Urothelium cell line (cell line): ENCODE results near the gene ZNF181.

Experiments used
- DNase-seq: peaks from one replicate; pipeline ENCODE4 v3.0.0; 2011; ENCODE audit warnings: low spot score, mixed read lengths
- FAIRE-seq: peaks from 2 replicates; lab custom pipeline; 2011; peaks lifted over from hg19 to GRCh38; lab: Jason Lieb, UNC

Gene ZNF181

DNA sequence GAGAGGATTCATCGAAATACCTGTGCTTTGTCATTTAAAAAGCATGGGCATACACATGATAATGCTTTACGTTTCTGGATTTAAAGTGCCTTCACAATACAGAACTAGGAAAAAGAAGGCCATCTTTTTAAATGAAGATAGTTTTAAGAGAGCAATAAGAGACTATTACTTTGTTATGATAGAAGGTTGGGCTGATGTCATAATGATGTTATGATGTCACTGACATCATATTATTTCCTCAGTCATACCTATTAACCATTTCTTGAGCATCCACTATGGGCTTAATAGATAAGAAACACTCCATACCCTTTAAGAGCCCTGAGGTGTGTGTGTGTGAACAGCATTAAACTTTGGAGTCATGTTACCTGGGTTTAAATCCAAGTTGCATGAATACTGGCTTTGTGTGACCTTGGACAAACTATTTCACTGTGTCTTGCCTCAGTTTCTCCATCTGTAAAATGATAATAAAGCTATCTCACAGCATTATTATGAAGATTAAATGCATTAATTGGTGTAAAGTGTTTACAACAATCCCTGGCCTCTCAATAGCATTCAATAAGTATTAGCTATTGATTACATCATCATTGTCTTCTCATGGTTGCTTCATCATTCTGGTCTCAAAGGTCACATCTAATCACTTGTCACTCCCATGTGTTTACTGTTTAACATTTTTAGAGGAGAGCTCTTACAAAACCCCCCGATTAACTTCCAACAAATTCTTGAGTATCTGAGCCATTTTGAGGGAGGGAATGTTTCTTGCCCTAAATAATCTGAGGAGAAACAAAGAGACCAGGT is 11.1 kb downstream of the ZNF181 start:
- DNase-seq (no peak), FAIRE-seq (no peak)

DNA sequence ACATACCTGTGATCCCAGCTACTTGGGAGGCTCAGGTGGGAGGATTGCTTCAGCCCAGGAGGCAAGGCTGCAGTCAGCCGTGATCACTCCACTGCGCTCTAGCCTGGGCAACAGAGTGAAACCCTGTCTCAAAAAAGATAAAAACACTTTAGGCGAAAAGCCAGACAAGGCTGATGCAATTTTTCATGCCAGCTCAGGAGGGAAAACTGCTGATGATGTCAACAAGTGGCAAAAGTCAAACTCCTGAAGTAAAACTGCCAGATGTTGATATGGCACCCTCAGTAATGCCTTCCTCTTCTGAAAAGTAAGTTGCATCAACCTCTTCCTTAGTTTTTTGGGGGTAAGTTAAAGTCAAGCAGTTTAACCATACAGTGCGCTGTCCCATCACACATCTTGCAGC is 23.4 kb downstream of the ZNF181 start:
- FAIRE-seq (no peak), DNase-seq (no peak)

DNA sequence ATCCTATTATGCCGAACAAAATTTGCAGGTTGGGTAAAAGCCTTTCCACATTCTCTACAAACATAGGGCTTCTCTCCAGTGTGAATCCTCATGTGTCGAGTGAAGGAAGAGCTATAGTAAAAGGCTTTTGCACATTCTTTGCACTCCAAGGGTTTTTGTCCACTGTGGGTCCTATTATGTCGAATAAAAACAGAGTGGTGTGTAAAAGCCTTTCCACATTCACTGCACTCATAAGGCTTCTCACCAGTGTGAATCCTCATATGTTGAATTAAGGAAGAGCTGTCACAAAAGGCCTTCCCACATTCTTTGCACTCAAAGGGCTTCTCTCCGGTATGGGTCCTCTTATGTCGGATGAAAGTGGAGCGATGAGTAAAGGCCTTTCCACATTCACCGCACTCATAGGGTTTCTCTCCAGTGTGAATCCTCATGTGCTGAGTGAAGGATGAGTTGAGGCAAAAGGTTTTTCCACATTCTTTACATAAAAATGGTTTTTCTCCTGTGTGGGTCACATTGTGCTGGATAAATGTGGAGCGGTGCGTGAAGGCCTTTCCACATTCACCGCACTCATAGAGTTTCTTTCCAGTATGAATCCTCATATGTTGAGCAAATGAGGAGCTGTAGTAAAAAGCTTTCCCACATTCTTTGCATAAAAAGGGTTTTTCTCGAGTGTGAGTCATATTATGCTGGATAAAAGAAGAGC is 25.3 kb downstream of the ZNF181 start:
- FAIRE-seq, result no peak
- DNase-seq, result no peak

DNA sequence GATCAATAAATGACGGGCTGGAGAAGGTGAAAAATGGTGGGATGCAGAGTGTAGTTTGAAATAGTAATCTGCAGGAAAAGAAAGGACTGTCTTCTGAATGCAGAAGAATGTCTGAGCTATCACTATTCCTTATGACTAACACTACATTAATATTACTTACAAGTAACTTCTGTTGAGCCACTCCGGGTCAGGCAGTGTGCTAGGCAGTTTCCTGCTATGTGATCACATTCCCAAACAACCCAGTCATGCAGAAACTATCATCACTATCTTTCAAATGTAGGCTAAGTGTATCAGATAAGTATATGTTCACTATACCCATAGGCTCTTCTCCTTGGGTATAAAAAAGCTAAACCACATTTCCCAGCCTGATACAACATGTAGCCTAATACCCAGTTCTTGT is 32.3 kb downstream of the ZNF181 start:
- FAIRE-seq, result no peak
- DNase-seq, result no peak

DNA sequence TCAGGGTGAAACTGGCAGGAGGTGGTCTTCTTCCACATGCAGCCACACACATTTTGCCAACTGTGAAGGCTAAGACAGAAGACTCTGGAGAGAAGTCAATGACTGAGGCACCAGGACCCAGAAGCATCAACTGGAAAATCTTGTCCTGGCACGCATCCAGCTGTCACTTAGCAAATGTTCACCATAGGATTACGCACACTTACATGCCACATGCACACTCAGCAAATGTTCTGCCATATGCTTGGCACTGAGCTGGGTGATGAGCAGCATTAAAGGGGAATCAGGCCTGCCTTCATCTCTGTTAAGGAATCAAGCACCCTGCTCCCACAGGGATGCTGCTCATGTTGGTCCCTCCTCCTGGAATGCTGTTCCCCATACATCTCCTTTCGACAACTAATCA is 33.9 kb downstream of the ZNF181 start:
- DNase-seq (no peak), FAIRE-seq (no peak)

DNA sequence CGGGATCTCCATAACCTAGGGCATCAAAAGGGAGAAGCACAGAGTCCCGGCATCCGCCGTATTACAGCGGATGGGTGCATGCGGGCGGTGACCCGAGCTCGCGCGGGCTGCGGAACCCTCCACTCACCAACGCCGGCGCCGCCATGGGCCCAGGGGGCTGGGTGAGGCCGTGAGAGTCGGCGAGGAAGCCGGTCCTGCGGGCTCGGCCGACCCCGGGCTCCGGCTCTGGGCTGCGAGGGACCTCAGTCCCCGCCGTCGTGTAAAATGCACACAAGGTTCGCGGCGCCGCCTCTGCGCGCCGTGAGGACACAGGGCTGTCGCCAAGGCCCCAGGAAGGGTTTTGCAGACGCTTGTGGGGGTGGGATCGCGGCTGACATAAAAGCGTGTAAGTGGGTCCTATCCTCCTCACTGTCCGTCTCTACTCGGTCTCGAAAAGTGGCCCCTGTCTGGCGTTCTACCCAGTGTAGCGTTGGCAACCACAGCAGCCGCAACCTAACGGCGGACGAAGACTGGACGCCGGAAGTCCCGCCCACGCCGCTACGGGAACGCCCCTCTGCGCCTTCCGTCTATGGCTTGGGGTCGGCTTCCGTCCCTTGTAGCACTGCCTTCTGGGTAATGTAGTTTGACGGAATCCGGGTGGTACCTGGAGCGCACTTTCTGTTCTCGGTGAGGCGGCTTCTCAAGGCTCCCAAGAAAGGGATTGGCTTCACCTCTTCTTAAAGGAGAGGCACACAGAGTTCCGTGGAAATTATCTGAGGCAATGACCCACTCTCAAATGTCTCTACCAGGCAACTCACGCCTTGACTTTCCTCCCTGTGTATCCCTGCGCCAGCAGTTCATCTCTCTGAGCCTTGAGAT is 38.9 kb downstream of the ZNF181 start, which contains the start of gene ZNF599:
TSS of gene ZNF599 (minus strand) at position 519 of the 858 bp plus-strand sequence. CDS start at position 145, 374 bp downstream.
- FAIRE-seq, result peak; percentile 68

DNA sequence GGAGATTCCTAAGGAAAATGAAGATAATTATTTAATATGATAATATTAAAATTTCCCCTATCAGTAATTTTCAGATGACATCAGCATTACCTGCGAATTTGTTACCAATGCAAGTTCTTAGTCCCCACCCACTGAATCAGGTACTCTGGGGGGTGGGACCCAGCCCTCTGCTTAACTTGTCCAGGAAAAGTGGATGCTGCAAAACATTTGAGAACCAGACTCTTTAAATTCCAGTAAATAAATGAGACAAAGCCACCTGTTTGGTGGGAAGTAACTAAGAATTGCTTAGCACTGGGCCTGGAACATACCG is 39.5 kb downstream of the ZNF181 start:
- FAIRE-seq (no peak), DNase-seq (no peak)

More for the DNA sequence above, 38.9 kb downstream of the ZNF181 start, which contains the start of gene ZNF599:
- peak; percentile 91 for DNase-seq

DNA sequence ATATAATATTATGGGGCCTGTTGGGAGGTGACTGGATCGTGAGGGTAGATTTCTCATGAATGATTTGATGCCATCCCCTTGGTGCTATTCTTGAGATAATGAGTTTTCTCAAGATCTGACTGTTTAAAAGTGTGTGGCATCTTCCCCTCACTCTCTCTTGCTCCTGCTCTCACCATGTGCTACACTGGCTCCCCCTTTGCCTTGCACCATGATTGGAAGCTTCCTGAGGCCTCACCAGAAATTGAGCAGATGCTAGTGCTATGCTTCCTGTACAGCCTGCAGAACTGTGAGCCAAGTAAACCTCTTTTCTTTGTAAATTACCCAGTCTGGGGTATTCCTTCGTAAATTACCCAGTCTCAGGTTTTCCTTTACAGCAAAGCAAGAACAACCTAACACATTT is 40.8 kb downstream of the ZNF181 start:
- no peak for DNase-seq
- no peak for FAIRE-seq

DNA sequence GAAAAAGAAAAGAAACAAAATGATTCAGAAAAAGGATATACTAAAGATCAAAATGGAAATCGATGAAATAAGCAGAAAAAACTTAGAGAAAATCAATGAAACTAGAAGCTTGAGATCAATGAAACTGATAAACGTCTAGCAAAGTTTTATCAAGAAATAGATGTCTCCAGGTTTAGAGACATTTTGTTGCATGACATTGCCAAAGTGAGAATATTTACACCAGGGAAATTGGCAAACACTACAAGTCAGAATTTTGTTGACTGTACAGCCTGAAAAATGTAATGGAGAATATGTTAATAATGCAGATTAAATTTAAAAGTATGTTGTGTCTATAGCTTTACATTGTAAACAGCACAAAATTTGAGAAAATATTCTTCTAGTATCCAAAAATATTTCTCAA is 44.3 kb downstream of the ZNF181 start:
- no peak for FAIRE-seq
- no peak for DNase-seq

DNA sequence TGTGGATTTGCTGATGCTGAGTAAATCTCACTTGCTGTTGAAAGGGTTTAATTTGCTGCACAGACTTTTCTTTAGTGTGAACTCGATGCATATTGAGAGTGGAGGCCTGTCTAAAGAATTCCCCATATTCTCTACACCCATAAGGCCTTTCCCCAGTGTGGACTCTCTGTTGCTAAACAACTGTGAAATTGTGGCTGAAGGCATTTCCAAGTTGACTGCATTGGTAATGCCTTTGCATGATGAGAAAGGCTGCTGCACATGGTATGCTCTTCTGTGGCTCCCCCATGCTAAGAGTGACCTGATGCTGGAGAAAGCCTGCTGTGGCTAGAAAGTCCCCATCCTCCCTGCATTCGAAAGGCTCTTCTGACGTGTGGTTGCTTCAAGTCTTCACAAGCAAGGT is 45.6 kb downstream of the ZNF181 start:
- no peak for DNase-seq
- FAIRE-seq, result no peak

DNA sequence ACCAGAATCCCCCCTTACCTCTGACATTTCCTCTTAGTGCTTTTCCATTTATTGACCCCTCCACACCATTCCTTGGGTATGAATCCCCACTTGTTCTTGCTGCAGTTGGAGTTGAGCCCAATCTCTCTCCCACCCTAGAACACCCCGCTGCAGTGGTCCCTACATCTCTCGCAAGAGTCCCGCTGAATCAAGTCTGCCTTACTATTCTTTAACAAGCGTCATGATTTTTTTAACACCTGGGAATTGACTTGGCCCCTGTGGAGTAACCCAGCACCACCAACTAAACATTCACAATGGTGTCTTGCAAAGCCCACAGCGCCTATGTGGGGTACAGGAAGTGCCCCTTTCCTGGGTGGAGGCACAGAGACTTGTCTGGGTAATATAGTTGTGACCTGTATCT is 52.2 kb downstream of the ZNF181 start:
- DNase-seq, result no peak
- no peak for FAIRE-seq

DNA sequence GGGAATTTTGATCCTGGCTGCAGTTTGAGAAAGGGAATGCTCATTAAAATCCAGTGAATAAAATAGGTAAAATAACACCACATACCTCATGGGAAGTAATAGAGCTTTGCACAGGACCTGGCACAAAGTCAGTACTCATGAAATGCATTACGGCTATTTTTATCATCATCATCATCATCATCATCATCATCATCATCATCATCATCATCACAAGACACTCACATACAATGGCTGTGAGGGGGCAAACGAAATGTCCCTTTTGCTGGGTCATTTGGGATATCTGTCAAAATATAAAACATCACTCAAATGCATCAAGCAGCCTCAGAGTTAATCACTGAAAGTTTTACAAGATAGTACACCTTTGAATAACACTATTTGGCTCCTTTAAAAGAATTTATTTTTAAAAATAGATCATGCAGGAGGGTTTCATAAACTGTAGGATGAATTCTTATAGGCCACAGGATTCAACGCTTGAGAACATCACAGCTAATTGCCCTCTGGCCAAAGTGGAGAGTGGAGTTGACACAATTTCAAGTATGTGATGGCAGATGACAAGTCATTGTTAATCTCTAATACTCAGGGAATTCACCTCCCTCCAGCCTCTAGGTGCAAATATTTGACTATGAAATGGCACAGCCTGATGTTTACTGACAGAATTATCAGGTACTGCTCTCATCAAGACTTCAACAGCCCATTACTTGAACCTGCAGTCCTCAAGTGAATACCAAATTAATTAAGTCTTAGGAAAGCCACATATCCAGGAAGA is 53.2 kb downstream of the ZNF181 start:
- FAIRE-seq (no peak), DNase-seq (no peak)

DNA sequence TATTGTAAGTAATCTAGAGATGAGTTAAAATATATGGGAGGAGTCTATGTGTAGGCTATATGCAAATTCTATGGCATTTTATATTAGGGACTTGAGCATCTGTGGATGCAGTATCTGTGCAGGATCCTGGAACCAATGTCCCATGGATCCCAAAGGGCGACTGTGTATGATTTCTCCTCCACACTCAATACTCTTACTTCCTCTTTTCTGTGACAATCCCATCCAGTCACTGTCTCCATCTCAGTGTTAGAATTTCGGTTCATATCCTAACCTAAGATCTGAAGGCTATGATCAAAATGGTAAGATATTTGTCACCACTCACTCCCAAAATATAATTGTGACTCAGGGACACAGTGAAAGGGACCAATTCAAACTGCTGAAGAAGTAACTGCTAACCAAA is 54.0 kb downstream of the ZNF181 start:
- FAIRE-seq (no peak), DNase-seq (no peak)

DNA sequence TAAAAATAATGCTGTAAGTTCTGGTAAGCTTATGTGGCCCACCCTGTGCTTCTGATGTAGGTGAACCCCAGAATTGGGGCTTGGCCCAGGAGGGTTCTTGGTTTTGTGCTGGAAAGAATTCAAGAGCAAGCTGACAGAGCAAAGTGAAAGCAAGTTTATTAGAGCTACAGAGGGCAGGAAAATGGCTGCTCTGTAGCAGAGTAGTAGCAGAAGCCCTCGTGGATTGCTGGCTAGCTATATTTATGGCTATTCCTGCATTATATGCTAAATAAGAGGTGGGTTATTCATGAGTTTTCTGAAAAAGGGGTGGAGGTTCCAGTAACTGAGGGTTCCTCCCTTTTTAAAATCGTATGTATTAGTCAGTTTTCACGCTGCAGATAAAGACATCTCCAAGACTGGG is 59.5 kb downstream of the ZNF181 start:
- DNase-seq (no peak), FAIRE-seq (no peak)

DNA sequence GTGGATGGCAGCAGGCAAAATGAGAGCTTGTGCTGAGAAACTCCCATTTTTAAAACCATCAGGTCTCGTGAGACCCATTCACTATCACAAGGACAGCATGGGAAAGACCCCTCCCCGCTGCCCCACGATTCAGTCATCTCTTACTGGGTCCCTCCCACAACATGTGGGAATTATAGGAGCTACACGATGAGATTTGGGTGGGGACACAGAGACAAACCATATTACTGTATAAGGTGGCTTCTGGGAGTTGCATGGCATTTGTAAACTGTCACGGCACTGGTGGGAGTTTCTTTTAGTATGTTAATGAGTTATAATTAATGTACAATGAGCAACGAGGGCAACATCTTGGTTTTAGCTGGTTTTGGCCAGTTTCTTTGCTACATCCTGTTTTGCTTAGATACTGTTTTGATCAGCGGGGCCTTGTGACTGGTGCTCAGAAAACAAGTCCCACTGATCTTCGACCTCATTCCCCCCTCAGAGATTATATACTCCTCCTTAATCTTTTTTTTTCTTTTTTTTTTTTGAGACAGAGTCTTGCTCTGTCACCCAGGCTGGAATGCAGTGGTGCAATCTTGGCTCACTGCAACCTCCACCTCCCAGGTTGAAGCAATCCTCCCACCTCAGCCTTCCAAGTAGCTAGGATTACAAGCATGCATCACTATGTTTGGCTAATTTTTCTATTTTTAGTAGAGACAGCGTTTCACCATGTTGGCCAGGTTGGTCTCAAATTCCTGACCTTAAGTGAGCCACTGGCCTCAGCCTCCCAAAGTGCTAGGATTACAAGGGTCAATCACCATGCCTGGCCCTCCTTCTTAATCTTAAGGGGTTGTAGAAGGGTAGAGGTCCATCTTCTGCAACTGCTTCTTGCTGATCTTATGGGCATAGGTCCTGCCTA is 60.3 kb downstream of the ZNF181 start:
- no peak for FAIRE-seq
- no peak for DNase-seq
